ENCODE measurements around the gene DPF3. TPM values are rescaled to one million over a fixed set of nuclear protein-coding genes. Genes with fewer than 3 reads are reported as not detected.
A peak's percentile ranks its signal among the peaks of the same experiment; 100 is the strongest.

The DPF3 gene
- polyA plus RNA-seq, 3 donors from 2014 or later: 1.5 to 1.8 TPM; not detected in 1

- no peaks in the 10 kb centered on the region for H3K4me1 Mint-ChIP-seq
- peaks cover 4 to 10% (median 10%) of the 10 kb centered on the region in 3 donors for H3K36me3 Mint-ChIP-seq
- peaks cover 0 to 11% (median 0%) of the 10 kb centered on the region in 3 donors for H3K27me3 Mint-ChIP-seq (ENCODE audit: low read depth in 3 of 3)
- no peak for DNase-seq
- no peaks in the 10 kb centered on the region for H3K9me3 Mint-ChIP-seq
- no peak overlapping the region for H3K4me3 Mint-ChIP-seq
- no peak overlapping the region for H3K27ac Mint-ChIP-seq
These were observed 214.3 kb downstream of the DPF3 start for GRCh38 chr14:72679536-72680151.

- Mint-ChIP-seq H3K4me1 (no peaks in the 10 kb centered on the region), H3K4me3 (no peak overlapping the region), H3K27ac (no peak overlapping the region), H3K9me3 (no peaks in the 10 kb centered on the region), H3K36me3 (peaks cover 4 to 10% (median 5%) of the 10 kb centered on the region in 3 donors), H3K27me3 (ENCODE audit: low read depth in 3 of 3) (peaks cover 0 to 11% (median 0%) of the 10 kb centered on the region in 3 donors)
- no peak for DNase-seq
These were observed 214.8 kb downstream of the DPF3 start for GRCh38 chr14:72679141-72679535.

GRCh38 chr14:72678356-72678755, 215.5 kb downstream of the DPF3 start:
- no peak overlapping the region for H3K4me3 Mint-ChIP-seq
- peaks cover under 1 to 11% (median 2%) of the 10 kb centered on the region in 3 donors for H3K27me3 Mint-ChIP-seq (ENCODE audit: low read depth in 3 of 3)
- no peaks in the 10 kb centered on the region for H3K9me3 Mint-ChIP-seq
- no peak for DNase-seq
- no peak overlapping the region for H3K27ac Mint-ChIP-seq
- peaks cover 4 to 15% (median 7%) of the 10 kb centered on the region in 3 donors for H3K36me3 Mint-ChIP-seq
- H3K4me1 Mint-ChIP-seq: no peaks in the 10 kb centered on the region

GRCh38 chr14:72677664-72678063, 216.2 kb downstream of the DPF3 start:
- Mint-ChIP-seq H3K27ac (no peak overlapping the region), H3K4me3 (no peak overlapping the region), H3K27me3 (ENCODE audit: low read depth in 3 of 3) (peaks cover 2 to 11% (median 2%) of the 10 kb centered on the region in 3 donors), H3K36me3 (peaks cover 4 to 14% (median 7%) of the 10 kb centered on the region in 3 donors), H3K4me1 (no peaks in the 10 kb centered on the region), H3K9me3 (no peaks in the 10 kb centered on the region)
- no peak for DNase-seq

GRCh38 chr14:72675126-72675525, 218.8 kb downstream of the DPF3 start:
- Mint-ChIP-seq H3K27ac (no peak overlapping the region), H3K4me1 (peaks cover 4 to 10% of the 10 kb centered on the region in 2 donors), H3K27me3 (ENCODE audit: low read depth in 3 of 3) (peaks cover 2 to 3% (median 3%) of the 10 kb centered on the region in 3 donors), H3K9me3 (no peaks in the 10 kb centered on the region), H3K4me3 (no peak overlapping the region), H3K36me3 (peaks cover 8 to 18% (median 13%) of the 10 kb centered on the region in 3 donors)
- no peak for DNase-seq

- Mint-ChIP-seq H3K4me1 (peaks cover 4 to 10% of the 10 kb centered on the region in 2 donors), H3K27ac (no peak overlapping the region), H3K27me3 (ENCODE audit: low read depth in 3 of 3) (peaks cover 2 to 5% (median 3%) of the 10 kb centered on the region in 3 donors), H3K36me3 (peaks cover 16 to 28% (median 28%) of the 10 kb centered on the region in 3 donors), H3K9me3 (no peaks in the 10 kb centered on the region), H3K4me3 (no peak overlapping the region)
- no peak for DNase-seq
These were observed 220.7 kb downstream of the DPF3 start for GRCh38 chr14:72673179-72673578.

GRCh38 chr14:72666610-72667009, 227.3 kb downstream of the DPF3 start:
- Mint-ChIP-seq H3K36me3 (peaks cover 13 to 39% (median 31%) of the 10 kb centered on the region in 3 donors), H3K27ac (no peak overlapping the region), H3K9me3 (no peaks in the 10 kb centered on the region), H3K27me3 (ENCODE audit: low read depth in 3 of 3) (peaks cover 2 to 8% (median 3%) of the 10 kb centered on the region in 3 donors), H3K4me1 (peaks cover under 1 to 5% of the 10 kb centered on the region in 2 donors), H3K4me3 (no peak overlapping the region)
- DNase-seq: no peak

- DNase-seq: no peak
- H3K27ac Mint-ChIP-seq: no peak overlapping the region
- peaks cover 3 to 8% (median 4%) of the 10 kb centered on the region in 3 donors for H3K27me3 Mint-ChIP-seq (ENCODE audit: low read depth in 3 of 3)
- H3K4me3 Mint-ChIP-seq: no peak overlapping the region
- H3K36me3 Mint-ChIP-seq: peaks cover 9 to 35% (median 26%) of the 10 kb centered on the region in 3 donors
- no peaks in the 10 kb centered on the region for H3K9me3 Mint-ChIP-seq
- H3K4me1 Mint-ChIP-seq: peaks cover 0 to 2% of the 10 kb centered on the region in 2 donors
These were observed 228.6 kb downstream of the DPF3 start for GRCh38 chr14:72665259-72665658.

- peaks cover 3 to 5% (median 5%) of the 10 kb centered on the region in 3 donors for H3K27me3 Mint-ChIP-seq (ENCODE audit: low read depth in 3 of 3)
These were observed 229.2 kb downstream of the DPF3 start for GRCh38 chr14:72664651-72665050.

GRCh38 chr14:72663956-72664650, 229.8 kb downstream of the DPF3 start:
- no peak overlapping the region for H3K27ac Mint-ChIP-seq
- no peak overlapping the region for H3K4me3 Mint-ChIP-seq

More at GRCh38 chr14:72664651-72665050, 229.2 kb downstream of the DPF3 start:
- DNase-seq: no peak
- peaks cover 0 to 2% of the 10 kb centered on the region in 2 donors for H3K4me1 Mint-ChIP-seq
- no peak overlapping the region for H3K27ac Mint-ChIP-seq
- H3K9me3 Mint-ChIP-seq: no peaks in the 10 kb centered on the region
- H3K36me3 Mint-ChIP-seq: peaks cover 3 to 30% (median 20%) of the 10 kb centered on the region in 3 donors
- H3K4me3 Mint-ChIP-seq: no peak overlapping the region

GRCh38 chr14:72663076-72663487, 230.8 kb downstream of the DPF3 start:
- Mint-ChIP-seq H3K4me1 (peaks cover 0 to 2% of the 10 kb centered on the region in 2 donors), H3K36me3 (peaks cover 0 to 20% (median 14%) of the 10 kb centered on the region in 3 donors), H3K27ac (no peak overlapping the region), H3K27me3 (ENCODE audit: low read depth in 3 of 3) (peaks cover 4 to 5% (median 5%) of the 10 kb centered on the region in 3 donors), H3K4me3 (no peak overlapping the region), H3K9me3 (no peaks in the 10 kb centered on the region)
- DNase-seq: no peak

More at GRCh38 chr14:72663956-72664650, 229.8 kb downstream of the DPF3 start:
- peaks cover 3 to 5% (median 5%) of the 10 kb centered on the region in 3 donors for H3K27me3 Mint-ChIP-seq (ENCODE audit: low read depth in 3 of 3)
- H3K4me1 Mint-ChIP-seq: peaks cover 0 to 2% of the 10 kb centered on the region in 2 donors
- no peaks in the 10 kb centered on the region for H3K9me3 Mint-ChIP-seq
- no peak for DNase-seq
- H3K36me3 Mint-ChIP-seq: peaks cover under 1 to 24% (median 15%) of the 10 kb centered on the region in 3 donors

GRCh38 chr14:72662214-72662613, 231.7 kb downstream of the DPF3 start:
- no peak for DNase-seq
- H3K27me3 Mint-ChIP-seq (ENCODE audit: low read depth in 3 of 3): peaks cover 4 to 11% (median 5%) of the 10 kb centered on the region in 3 donors
- peaks cover 0 to 2% of the 10 kb centered on the region in 2 donors for H3K4me1 Mint-ChIP-seq
- H3K4me3 Mint-ChIP-seq: peak overlapping the region in 1 of 5 donors; percentile 9
- no peak overlapping the region for H3K27ac Mint-ChIP-seq
- peaks cover 0 to 20% (median 18%) of the 10 kb centered on the region in 3 donors for H3K36me3 Mint-ChIP-seq
- H3K9me3 Mint-ChIP-seq: no peaks in the 10 kb centered on the region

- no peak overlapping the region for H3K27ac Mint-ChIP-seq
- no peak overlapping the region for H3K4me3 Mint-ChIP-seq
These were observed 236.5 kb downstream of the DPF3 start for GRCh38 chr14:72657214-72657921.

More at GRCh38 chr14:72657214-72657921, 236.5 kb downstream of the DPF3 start:
- Mint-ChIP-seq H3K4me1 (peaks cover 0 to 2% of the 10 kb centered on the region in 2 donors), H3K9me3 (no peaks in the 10 kb centered on the region), H3K36me3 (peaks cover 0 to 11% (median 7%) of the 10 kb centered on the region in 3 donors), H3K27me3 (ENCODE audit: low read depth in 3 of 3) (peaks cover 3 to 14% (median 5%) of the 10 kb centered on the region in 3 donors)
- no peak for DNase-seq

All from immature natural killer cell (primary cell).